Stimulated activated CD4-positive, alpha-beta T cell treated with anti-CD3 and anti-CD28 coated beads, Interleukin-1b, Interleukin-23, amount 100 ng/mL, for 48 hours (primary cell): Measurements from ENCODE around the gene PDE1A.
A peak's percentile ranks its signal among the peaks of the same experiment; 100 is the strongest.

Experiments
- DNase-seq: peaks from one replicate; pipeline ENCODE4 v3.0.0-alpha.2; 2020

PDE1A gene

GRCh38 chr2:182261860-182262387 is 164.9 kb downstream of the PDE1A start:
- no peak for DNase-seq

- no peak for DNase-seq
Observed at GRCh38 chr2:182259629-182260150, 167.1 kb downstream of the PDE1A start.

GRCh38 chr2:182252534-182252933 is 174.3 kb downstream of the PDE1A start:
- no peak for DNase-seq

DNA sequence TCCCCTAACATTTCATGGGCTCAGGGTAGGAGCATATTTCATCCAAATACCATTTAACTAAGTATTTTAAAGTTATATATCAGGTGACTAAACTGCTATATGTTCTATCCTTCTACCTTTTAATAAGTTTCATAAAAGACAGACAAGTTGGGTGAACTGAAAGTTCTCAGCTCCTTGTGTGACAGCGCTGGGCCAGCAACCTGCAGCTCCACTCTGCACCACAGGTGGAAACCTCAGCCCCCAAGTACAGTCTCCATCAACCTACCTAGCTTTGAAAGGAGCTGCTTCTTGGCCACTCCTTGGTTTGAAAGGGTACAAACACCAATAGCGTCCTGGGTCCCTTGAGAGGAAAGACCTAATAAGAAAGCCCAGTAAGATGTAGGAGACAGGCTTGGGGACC is 177.9 kb downstream of the PDE1A start:
- no peak for DNase-seq

DNA sequence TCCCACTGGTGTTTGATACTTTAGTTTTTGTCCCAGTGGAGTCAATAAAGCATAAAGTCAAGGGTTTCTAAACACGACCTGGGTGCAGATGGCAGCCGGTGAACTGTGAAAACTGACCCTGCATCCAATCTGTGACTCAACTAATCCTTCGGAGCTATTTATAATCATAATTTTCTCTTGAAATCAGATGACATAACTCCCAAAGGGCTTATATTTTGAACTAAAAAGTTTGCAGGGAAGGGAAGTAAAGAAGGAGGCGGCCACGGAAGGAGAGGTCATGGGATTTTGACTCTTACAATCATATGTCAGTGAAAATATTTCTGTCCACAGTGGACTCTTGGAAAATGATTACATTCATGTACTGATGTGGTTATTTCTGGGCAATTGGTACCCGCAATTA is 178.5 kb downstream of the PDE1A start:
- DNase-seq, result no peak

DNA sequence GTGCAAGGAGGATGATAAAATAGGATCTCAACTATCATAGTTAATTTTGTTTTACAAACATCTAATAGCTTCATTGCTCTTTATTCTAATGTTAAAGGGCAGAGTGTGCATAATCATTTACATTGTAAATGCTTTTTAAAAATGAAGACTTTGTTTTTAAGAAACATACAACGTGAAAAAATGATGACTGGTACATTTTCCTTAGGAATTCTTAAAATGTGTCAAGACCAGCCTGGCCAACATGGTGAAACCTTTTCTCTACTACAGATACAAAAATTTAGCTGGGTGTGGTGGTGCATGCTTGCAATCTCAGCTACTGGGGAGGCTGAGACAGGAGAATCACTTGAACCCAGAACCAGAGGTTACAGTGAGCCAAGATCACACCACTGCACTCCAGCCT is 179.0 kb downstream of the PDE1A start:
- no peak for DNase-seq

- DNase-seq, result no peak
Observed at GRCh38 chr2:182245963-182246362, 180.9 kb downstream of the PDE1A start.

DNA sequence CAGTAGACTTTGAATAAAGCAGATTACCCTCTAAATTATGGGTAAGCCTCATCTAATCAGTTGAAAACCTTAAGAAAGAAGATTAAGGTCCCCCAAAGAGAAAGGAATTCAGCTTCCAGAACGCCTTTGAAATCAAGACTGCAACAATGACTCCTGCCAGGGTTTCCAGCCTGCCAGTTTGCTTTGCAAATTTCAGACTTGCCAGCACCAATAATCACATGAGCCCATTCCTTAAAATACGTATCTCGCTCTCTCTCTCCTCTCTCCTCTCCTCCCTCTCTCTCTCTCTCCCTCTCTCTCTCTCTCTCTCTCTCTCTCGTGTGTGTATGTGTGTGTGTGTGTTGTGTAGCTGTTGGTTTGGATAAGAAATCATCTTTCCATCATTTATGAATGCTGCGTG is 184.2 kb downstream of the PDE1A start:
- no peak for DNase-seq

DNA sequence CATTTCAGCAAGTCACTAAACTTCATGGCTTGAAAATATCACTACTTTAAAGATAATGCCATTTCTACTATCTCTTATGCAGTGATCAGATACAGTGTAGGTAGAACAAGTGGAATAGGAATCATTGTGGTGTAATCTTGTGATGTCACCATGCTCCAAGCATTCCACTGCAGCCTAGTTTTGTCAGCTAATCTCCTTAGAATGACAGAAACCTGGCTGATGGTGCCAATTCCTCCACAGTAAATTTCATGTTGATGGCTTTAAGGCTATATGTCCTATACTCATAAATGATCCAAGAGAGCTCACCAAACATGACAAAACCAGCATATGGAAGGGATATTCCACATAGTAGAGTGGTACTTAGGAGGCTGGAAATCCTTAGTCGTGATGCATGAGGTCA is 184.9 kb downstream of the PDE1A start:
- no peak for DNase-seq

- DNase-seq, result peak; percentile 1
Observed at GRCh38 chr2:182240862-182241371, 185.9 kb downstream of the PDE1A start.

DNA sequence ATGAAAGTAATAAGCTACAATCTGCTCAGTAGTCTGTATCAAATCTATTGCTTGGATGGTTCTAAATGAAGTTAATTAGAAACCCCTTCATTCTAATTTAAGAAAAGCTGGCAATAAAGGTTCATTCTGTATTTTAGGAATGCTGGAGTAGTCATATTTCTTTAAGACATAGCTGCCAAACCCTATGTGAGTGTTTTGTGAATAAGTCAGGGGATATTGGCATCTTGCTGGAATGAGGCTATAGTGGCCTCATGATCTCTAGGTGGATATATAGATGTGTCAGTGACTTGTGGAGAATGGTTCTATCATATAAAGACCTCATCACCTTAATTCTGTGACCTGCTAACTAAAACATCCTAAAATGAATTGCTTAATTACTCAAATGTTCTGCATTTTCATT is 196.3 kb downstream of the PDE1A start:
- DNase-seq, result no peak

GRCh38 chr2:182229297-182229696 is 197.5 kb downstream of the PDE1A start:
- no peak for DNase-seq

DNA sequence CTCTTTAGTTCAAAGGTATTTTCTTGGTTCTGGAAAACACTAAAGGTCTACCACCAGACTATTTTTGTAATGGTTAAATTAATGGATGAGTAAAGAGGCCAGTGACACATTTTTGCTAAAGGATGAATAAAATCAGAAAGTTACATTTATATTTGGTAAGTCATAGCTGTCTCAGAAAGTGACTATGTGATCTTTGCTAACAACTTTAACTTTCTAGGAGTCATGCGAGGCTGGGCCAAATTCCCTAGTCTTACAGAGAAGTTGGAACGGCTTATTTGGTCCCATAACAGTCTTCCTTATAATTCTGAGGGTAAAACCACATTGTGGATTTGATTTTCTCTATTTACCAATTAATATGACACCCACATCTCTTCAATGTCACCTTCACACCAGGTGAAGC is 198.1 kb downstream of the PDE1A start:
- DNase-seq, result no peak

DNA sequence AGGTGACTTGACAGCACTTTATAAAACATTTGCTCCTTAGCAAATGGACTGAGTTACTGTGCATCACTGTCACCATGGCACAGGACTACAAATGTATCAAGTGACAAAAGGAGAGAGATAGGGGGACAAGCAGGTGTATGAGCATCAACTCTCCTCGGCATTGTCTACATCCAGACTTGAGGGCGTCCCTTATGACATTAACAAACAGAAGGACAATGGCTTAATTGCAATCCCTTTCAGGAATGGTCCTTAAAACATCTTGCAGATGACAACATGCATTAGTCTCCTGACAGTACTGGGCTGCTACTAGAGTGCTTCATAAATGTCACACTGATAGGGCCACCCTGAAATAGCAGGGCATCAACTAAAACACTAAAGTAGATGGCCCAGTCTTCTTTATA is 198.8 kb downstream of the PDE1A start:
- no peak for DNase-seq

DNA sequence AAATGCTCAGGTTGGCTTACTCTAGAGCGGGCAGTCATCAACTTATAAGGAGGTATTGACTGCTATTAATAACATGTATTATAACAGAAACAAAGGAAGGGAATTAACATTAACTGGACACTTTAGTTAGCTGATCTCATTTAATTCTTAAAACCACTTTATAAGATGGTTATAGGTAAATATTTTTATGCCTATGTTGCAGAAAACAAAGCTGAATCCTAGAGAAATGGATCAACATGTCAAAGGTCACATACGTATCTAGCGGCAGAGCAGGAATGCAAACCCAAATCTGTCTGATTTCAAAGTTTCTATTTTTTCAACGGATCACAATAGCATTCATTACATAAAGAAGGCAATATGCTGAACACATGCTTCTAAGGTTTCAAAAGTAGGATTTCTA is 200.0 kb downstream of the PDE1A start:
- DNase-seq, result no peak

- no peak for DNase-seq
Observed at GRCh38 chr2:182224669-182225068, 202.2 kb downstream of the PDE1A start.

DNA sequence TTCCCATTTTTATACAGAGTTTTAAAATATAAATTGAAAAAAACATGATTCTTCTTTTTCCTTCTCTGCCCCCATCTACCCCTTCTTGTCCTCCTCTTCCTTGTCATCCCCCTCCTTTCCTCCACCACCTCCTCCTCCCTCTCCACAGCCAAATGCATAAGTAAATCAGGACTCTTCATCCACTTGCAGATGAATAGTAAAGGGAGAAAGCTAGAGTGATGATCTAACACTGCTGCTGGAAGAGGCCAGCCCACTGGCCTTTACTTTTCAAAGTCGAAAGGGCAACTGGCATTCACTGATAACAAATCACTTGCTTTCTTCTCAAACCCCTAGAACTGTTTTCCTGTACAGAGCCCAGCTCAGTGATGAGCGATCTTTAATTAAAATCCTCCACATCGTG is 205.8 kb downstream of the PDE1A start:
- DNase-seq, result no peak

DNA sequence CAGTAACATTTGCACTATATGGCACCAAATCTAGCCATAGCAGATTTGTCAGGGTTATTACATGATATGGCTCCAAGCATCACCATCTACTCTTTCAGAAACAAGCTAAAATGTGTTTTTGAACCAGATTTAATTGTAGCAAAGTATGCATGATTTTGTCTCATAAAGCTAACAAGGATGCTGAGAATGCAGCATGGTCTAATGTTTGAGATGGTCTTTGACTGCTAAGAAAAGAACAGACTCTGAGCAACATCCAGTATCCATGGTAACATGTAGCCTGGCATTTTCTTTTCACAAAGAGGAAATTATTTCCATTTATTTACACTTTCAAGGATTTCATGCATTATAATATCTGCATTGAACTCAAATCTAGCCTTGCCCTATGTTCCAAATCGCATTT is 206.5 kb downstream of the PDE1A start:
- DNase-seq, result no peak

DNA sequence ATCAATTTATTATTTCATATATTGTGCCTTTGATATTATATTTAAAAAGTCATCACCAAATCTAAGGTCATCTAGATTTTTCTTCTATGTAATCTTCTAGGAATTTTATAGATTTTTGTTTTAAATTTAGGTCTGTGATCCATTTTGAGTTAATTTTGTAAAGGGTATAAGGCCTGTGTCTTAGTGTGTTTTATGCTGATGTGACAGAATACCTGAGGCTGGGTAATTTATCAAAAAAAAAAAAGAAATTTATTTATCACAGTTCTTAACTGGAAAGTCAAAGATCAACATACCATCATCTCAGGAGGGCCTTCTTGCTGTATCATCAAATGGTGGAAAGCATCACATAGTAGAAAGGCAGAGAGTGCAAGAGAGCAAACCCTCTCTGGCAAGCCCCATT is 216.2 kb downstream of the PDE1A start:
- no peak for DNase-seq

DNA sequence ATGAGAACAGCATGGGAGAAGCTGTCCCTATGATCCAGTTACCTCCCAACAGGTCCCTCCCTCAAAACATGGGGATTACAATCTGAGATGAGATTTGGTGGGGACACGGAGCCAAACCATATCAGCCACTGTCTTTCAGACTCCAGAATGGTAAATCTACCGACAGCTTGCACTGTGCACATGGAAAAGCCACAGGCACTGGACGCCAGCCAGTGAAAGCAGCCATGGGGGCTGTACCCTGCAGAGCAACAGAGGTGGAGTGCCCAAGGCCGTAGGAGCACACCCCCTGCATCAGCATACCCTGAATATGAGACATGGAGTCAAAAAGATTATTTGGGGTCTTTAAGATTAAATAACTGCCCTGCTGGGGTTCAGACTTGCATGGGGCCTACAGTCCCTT is 218.4 kb downstream of the PDE1A start:
- no peak for DNase-seq

- no peak for DNase-seq
Observed at GRCh38 chr2:182207049-182207746, 219.6 kb downstream of the PDE1A start.

GRCh38 chr2:182197529-182197928 is 229.3 kb downstream of the PDE1A start:
- no peak for DNase-seq

- no peak for DNase-seq
Observed at GRCh38 chr2:182193291-182193690, 233.5 kb downstream of the PDE1A start.

DNA sequence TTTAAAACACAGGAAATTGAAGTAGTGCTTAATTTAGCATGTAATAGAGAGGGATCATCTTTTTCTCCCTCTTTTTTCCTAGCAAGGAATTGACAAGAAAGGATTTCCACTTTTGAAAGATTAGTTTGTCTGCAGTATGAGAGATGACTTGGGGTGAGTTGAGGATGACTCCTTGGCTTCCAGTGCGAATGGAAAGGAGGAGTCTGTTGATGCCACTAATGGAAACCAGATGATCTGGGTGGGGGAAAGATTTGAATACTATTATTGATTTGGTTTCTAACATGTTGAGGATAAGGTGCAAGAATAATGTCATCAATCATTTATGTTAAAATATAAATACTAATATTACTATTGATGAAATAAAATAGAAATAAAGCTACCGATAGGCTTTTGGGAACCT is 235.8 kb downstream of the PDE1A start:
- no peak for DNase-seq

- no peak for DNase-seq
Observed at GRCh38 chr2:182187130-182187529, 239.7 kb downstream of the PDE1A start.
